ENCODE data around the gene TRIM42.

TRIM42 gene

DNA sequence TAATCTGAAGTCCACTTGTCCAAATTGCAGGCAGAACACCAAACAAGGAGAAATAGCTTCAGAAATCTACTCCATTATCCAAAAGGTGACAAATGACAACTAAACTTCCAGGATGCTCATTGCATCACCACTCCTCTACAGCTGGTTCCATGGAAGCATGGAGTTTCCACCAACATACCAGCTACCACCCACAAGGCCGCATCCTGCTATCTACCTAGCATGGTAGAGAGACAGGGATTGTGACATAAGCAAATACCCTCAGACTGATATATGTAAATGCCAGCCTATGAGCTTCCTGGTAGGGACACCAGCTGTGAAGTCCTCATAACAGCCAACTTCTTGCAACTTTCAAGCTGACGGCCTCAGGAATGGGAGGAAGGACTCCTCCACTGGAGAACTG is at the start of gene TRIM42:
TRIM42 (plus strand) TSS at position 301 of the 400 bp plus-strand sequence. CDS start 166 bp downstream, outside the sequence.
- DNase-seq, result no peak

DNA sequence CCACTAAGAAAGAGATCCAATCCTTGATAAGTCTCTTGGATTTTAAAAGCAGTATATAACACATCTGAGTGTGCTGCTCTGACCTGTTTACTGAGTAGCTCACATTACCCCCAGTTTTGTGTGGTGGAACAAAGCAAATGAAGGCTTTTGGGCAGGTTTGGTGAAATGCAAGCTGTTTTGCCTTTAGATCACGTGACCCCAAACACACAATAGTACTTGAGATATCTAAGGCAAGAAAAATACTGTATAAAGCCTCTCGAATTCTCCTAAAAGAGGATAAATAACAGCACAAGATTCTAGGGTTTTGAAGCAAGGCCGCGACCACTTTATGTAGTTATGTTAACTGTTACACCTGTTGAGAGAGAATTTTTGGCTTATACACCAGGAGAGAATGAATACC is 49.3 kb upstream of the TRIM42 start:
- no peak for DNase-seq

DNA sequence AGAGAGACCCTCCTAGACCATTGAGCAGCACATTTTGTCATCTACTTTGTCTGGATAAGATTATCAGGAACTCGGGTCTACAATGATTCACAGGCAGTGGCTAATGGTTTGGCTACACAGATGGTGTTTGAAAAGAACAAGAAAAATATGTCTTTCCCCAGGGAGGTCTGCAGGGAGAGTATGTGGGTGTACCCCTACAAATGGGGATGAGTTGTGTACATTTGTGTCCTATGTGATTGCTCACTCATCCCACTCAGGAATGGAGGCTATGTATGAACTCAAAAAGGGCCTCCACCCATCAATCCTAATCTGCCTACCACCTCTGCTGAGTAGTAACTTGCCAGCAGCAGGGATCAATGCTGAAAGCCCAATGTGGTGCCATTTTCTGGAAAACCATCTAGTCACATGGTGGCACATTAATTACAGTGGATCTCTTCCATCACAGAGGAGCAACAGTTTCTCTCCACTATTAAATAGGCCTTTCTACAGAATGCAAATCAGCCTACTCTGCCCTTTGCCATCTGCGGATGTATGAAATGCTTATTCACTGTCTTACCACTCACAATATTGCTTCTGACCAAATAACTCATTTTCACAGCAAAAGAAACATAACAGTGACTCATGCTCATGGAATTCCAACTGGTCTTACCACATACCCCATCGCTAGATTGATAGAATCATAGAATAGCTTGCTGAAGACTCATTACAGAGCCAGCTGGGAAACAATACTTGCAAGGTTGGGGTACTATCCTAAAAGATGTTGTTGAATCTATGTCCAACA is 48.3 kb upstream of the TRIM42 start:
- peak; percentile 82 for DNase-seq

DNA sequence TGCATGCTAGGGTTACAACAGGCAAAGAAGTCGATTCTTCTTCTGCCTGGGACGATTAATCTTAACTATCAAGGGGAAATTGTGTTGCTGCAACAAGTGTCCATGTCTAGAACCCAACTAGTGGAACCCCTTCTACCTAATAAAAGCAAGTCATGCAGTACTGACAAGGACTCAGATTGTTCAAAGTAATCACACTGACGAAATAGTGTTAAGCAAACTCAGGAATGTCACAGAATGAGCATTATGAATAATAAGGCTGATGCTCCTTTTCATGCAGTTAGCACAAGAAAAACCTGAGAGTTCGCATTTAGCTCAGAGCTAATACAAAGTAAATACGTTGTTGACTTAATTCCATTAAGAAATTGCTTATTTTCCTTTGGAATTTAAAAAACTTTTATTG is 47.5 kb upstream of the TRIM42 start:
- DNase-seq, result no peak

- peak; percentile 6 for DNase-seq
Measured at GRCh38 chr3:140630866-140631265, 47.0 kb upstream of the TRIM42 start.

GRCh38 chr3:140635276-140635675 is 42.6 kb upstream of the TRIM42 start:
- no peak for DNase-seq

DNA sequence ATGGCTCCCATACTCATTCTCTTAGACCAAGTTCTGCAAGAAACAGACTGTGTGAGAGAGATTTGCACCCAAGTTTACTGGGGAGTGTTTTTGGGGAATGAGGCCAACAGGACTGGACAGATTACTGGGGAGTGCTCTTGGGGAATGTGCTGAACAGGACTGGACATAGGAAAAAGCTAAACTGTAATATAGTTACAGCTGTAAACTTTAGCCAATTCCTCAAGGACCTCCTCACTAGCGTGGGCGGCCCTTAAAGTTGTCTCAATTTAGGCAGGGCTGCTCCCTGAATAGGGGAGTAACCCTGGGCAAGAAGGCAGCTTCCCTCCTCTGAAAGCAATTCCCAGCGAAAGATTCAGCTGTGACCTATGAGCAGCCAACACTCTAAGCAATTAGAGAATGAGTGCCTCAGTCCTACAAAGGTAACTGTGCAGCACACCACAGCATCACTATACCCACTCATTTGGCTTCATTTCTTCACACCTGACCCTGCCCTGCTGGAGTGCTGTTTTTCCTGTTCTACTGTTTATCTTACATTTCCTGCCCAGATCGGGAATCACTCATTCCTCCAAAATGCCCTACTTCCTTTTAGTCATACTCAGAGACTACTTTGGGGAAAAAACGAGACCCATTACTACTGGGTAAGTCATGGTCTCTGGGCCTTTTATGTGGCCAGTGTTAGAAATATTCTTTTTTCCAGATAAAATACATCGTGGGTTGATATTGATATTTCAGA is 41.3 kb upstream of the TRIM42 start:
- DNase-seq, result no peak

- DNase-seq, result no peak
Measured at GRCh38 chr3:140651287-140651686, 26.6 kb upstream of the TRIM42 start.

DNA sequence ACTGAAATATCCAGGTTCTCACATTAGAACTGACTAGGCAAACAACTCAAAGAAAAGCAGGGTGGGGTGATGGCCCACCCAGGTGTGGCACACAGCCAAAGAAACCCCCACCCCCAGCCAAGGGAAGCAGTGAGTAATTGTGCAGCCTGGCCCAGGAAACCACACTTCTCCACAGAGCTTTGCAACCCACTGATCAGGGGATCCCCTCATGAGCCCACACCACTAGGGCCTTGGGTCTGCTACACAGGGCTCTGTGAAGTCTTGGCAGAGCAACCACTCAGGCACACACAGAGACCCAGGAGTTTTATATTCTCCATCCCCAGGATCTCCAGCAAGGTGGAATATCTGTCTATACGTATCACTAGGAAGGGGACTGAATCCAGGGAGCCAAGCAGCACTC is 22.2 kb upstream of the TRIM42 start:
- no peak for DNase-seq

DNA sequence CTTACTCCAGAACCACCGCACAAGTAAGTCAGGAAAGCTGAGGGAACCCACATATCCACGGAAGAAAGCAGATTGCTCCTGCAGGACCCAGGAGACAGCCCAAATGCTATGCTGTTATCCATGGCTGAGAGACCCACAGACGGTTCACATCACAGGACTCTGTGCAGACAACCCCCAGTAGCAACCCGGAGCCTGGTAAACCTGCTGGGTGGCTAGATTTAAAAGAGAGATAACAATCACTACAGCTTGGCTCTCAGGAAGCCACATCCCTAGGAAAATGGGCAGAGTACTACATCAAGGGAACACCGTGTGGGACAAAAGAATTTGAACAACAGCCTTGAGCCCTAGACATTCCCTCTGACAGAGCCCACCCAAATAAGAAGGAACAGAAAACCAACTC is 13.8 kb upstream of the TRIM42 start:
- DNase-seq, result no peak

DNA sequence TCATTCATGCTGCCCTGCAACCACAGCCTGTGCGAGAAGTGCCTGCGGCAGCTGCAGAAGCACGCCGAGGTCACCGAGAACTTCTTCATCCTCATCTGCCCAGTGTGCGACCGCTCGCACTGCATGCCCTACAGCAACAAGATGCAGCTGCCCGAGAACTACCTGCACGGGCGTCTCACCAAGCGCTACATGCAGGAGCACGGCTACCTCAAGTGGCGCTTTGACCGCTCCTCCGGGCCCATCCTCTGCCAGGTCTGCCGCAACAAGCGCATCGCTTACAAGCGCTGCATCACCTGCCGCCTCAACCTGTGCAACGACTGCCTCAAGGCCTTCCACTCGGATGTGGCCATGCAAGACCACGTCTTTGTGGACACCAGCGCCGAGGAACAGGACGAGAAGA is 4.7 kb downstream of the TRIM42 start:
- no peak for DNase-seq

DNA sequence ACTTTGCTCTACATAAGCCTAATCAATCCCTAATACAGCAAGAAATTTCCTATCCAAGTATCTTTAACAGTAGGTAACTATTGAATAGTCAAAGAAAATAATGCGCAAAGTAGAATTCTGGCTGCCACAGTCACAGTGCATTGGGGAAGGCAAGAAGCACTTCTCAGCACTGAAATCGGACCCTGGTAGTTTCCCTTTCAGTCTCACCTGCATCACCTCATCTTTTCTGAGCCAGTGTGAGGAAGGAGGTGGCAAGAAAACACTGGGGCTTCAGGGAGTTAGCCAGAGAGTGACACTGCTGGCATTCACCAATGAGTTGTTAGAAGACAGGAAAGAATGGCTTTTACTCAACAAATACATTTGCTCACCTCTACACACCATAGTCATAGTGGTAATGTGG is 8.3 kb downstream of the TRIM42 start:
- DNase-seq, result no peak

- no peak for DNase-seq
Measured at GRCh38 chr3:140686948-140687347, 9.1 kb downstream of the TRIM42 start.

- no peak for DNase-seq
Measured at GRCh38 chr3:140695361-140696061, 17.6 kb downstream of the TRIM42 start.

- DNase-seq, result no peak
Measured at GRCh38 chr3:140699516-140700231, 21.8 kb downstream of the TRIM42 start.

DNA sequence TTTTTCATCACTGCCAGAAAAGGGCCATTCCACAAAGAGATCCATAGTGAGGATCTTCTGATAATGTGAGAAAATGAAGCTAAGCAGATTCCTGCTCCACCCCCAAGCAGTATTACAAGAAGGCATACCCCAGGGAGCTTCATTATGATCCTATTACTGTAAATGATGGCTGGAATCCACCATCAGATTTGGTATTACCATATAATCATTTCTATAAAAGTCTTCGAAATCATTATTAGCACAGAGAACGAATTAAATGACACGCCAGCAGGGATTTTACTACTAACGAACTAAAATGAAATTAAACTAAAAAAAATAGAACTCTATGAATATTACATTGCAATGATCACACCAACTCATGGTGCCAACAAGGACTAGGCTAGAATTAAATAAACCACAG is 24.4 kb downstream of the TRIM42 start:
- no peak for DNase-seq

DNA sequence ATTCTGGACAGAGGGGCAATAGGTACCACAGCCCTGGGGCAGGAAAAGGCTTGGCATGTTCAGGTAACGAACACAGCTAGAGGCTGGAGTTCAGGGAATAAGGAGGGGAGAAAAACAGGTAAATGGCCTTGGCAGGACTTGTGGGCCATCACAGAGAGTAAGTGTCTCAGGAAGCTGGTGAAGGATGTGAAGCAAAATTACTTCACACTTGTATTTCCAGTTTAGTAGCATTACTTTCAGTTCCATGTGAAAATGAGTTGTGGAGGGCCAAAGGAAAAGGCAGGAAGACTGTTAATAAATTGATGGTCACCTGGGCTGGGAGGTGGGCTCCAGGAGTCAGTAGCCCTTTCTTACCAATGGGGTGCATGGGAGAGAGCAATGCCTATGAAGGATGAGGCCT is 25.6 kb downstream of the TRIM42 start:
- no peak for DNase-seq

DNA sequence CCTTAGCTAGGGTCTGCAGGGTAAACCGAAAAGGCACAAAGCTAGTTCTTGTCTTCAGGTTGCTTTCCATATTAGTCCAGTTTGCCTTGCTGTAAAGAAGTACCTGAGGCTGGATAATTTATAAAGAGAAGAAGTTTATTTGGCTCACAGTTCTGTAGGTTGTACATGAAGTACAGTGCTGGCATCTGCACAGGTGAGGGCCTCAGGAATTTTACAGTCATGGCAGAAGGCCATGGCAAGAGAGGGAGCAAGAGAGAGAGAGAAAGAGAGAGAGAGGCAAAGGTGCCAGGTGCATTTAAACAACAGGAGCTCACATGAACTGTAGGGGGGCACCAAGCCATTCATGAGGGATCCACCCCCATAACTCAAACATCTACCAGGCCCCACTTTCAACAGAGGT is 26.9 kb downstream of the TRIM42 start:
- no peak for DNase-seq

DNA sequence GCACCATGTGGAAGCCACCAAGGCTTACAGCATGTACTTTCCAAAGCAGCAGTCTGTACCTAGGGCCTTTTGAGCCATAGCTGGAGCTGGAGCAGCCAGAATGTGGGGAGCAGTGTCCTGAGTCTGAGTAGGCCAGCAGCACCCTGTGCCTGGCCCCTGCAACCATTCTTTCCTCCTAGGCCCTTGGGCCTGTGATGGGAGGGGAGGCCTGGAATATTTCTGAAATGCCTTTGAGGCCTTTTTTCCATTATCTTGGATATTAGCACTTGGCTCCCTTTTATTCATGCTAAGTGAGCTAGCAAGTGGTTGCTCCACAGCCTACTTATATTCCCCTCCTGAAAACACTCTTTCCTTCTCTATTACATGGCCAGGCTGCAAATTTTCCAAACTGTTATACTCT is 28.1 kb downstream of the TRIM42 start:
- DNase-seq, result no peak

DNA sequence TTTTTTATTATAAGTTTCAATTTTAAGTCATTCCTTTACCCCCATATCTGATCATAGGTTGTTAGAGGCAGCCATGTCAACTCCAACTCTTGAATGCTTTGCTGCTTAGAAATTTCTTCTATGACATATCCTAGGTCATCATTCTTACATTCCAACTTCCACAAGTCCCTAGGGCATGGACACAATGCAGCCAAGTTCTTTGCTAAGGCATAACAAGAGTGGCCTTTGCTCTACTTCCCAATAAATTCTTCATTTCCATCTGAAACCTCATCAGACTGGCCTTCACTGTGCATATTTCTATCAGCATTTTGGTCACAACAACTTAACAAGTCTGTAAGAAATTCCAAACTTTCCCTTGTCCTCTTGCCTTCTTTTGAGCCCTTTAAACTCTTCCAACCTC is 28.5 kb downstream of the TRIM42 start:
- no peak for DNase-seq

DNA sequence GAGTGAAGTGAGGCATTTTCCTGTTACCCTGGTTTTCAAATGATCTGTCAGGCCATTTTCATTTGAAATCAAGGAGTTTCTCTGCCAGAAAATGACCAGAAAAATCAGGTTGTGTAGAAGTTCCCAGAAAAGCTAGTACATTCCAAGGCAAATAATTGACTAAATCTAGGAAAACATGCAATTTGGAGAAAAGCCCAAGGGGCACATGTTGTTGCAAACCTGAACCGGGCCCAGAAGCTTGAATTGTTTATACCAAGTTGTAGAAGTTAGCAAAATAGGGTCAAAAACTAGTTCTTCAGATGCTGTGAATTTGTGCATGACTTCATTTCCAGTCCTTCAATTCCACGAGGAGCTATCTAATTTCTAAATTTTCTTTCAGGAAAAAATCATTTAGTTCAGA is 31.0 kb downstream of the TRIM42 start:
- DNase-seq, result no peak

- DNase-seq, result no peak
Measured at GRCh38 chr3:140709751-140710150, 31.9 kb downstream of the TRIM42 start.

- DNase-seq, result no peak
Measured at GRCh38 chr3:140710711-140711389, 33.0 kb downstream of the TRIM42 start.
